Activated CD4-positive, alpha-beta T cell treated with anti-CD3 and anti-CD28 coated beads, Interleukin-10, Interleukin-2, amounts not matched to agents 100 ng/mL and 50 ng/mL, durations not matched to agents 16 hours and 8 hours (primary cell): ENCODE results near the gene P2RY2.

Experiments
- DNase-seq: peaks from one replicate; pipeline ENCODE4 v3.0.0-alpha.2; 2020

Gene P2RY2

GRCh38 chr11:73209892-73210291, 8.2 kb upstream of the P2RY2 start:
- no peak for DNase-seq

- DNase-seq = no peak
Observed at GRCh38 chr11:73210916-73211667, 7.0 kb upstream of the P2RY2 start.

GRCh38 chr11:73213196-73214143, 4.6 kb upstream of the P2RY2 start:
- no peak for DNase-seq

GRCh38 chr11:73215191-73216134, 2.6 kb upstream of the P2RY2 start:
- DNase-seq = no peak

- no peak for DNase-seq
Observed at GRCh38 chr11:73216465-73216864, 1.6 kb upstream of the P2RY2 start.

GRCh38 chr11:73217131-73217809, 811 bp upstream of the P2RY2 start:
- no peak for DNase-seq

GRCh38 chr11:73217810-73218105, 323 bp upstream of the P2RY2 start:
- no peak for DNase-seq

- DNase-seq = no peak
Observed at GRCh38 chr11:73218830-73219215, 742 bp downstream of the P2RY2 start.

GRCh38 chr11:73219396-73220285, 1.6 kb downstream of the P2RY2 start:
- DNase-seq = no peak

- DNase-seq = no peak
Observed at GRCh38 chr11:73221451-73221850, 3.4 kb downstream of the P2RY2 start.

GRCh38 chr11:73221996-73222395, 3.9 kb downstream of the P2RY2 start:
- DNase-seq = no peak

- DNase-seq = no peak
Observed at GRCh38 chr11:73223998-73224730, 6.1 kb downstream of the P2RY2 start.

- no peak for DNase-seq
Observed at GRCh38 chr11:73225001-73225686, 7.1 kb downstream of the P2RY2 start.

- no peak for DNase-seq
Observed at GRCh38 chr11:73225851-73226250, 7.8 kb downstream of the P2RY2 start.

GRCh38 chr11:73226297-73227006, 8.4 kb downstream of the P2RY2 start:
- DNase-seq = no peak

GRCh38 chr11:73227571-73228211, 9.6 kb downstream of the P2RY2 start:
- DNase-seq = no peak

GRCh38 chr11:73228268-73229134, 10.4 kb downstream of the P2RY2 start:
- DNase-seq = no peak
